ENCODE measurements around the gene CCNY.
"Not testable (repeated sequence)": the region's sequence is repeated elsewhere in the genome, so short reads cannot be mapped to it uniquely, and the experiment has no call there.

Gene CCNY

DNA sequence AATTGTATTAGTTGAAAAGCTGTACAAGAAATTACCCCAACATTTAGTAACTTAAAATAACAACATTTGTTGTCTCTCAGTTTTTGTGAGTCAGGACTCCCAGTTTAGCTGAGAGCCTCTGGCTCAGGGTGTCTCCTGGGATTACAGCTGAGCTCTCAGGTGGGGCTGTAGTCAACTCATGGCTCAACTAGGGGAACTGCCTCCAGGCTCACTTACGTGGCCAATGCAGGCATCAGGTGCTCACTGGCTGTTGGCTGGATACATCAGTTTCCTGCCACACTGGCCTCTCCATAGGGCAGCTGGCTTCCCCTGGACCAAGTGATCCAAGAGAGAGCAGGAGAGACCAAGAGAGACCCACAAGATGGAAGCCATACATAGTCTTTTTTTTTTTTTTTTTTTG is 17.5 kb downstream of the CCNY start:
- DNase-seq = no peak

DNA sequence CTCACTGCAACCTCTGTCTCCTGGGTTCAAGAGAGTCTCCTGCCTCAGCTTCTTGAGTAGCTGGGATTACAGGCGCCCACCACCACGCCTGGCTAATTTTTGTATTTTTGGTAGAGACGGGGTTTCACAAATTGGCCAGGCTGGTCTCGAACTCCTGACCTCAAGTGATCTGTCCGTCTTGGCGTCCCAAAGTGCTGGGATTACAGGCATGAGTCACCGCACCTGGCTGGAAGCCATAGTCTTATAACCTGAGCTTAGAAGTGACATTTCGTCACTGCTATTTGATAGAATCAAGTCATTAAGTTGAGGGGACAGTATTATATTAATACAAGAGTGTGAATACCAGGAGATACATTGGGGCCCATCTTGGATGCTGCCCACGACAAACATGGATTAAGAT is 17.9 kb downstream of the CCNY start:
- DNase-seq = not testable (repeated sequence)

DNA sequence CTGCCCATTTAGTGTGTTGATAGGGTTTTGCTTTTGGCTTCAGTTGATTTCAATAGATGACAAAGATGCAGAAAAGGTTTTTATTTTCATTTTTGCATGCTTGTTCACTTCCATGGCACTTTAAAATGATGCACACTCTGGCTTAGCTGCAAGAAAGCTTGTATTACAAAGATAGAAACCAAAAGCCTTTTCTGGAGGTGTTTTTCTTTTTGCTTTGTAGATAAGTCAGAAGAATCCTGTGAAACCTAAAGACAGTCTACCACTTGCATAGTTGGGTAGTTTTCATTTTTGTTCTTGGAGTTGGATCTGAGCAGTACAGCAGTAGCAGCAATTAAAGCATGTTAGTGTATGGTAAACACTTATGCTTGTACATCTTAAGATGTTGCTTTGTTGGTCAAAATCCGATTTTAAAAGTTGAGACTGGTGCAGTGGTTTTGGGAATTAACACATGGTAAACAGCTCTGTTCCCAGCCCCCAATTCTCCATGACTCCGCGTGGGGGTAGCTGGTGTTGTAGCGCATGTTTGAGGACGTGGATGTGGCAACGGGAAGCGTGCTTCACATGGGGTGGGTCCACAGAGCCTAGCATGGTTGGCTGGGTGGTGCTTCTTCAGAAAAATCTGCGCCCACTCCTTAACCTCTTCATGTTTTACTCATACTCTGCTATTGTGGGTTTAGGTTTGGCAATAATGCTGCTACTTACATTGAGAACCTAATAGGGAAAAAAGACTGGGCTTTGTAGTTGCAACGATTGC is 19.8 kb downstream of the CCNY start:
- no peak for DNase-seq

DNA sequence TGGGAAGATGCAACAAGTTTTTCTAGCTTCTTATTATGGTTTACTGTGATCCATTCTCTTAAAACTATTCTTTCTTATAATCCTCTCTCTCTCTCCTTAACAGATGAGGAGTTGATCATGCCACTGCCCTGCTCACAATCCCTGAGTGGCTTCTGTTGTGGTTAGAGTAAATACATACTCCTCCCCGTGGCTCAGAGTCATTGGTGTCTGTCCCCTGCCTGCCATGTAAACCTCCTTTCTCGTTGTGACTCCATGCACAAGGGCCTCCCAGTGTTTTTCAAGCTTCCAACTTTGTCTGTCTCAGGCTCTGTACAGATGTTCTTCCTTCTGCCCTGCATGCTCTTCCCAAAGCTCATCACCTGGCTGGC is 20.4 kb downstream of the CCNY start:
- DNase-seq = no peak

DNA sequence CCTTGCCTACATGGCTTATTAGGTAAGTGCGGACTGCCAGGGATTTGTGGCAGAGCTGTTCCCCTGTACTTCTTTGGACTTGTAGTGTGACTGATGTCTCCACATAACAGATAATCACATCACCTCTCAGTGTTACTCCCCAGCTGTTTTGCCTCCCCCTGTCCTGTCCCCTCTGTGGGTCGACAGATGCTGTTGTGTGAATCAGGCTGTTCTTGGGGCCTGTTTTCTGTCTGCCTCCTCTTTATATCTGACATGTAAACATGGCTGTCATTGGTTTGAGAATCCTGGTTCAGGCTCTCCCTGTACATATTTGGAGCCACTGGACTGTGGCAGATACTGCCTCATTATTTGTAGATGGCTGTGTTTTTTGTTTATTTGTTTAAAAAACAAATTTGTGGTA is 22.7 kb downstream of the CCNY start:
- DNase-seq = no peak

DNA sequence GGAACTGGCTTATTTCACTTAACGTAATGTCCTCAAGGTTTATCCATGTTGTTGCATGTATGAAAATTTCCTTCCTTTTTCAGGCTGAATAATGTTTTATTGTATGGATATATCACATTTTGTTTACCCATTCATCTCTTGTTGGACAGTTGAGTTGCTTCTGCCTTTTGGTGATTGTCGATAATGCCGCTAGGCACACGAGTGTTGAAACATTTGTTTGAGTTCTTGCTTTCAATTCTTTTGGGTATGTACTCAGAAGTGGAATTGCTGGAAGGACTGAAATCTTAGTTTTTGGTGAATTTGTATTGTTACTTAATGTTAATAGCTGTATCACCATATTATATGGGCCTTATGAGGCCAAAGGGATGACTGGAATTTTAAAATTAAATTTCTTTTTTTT is 23.6 kb downstream of the CCNY start:
- DNase-seq = no peak

DNA sequence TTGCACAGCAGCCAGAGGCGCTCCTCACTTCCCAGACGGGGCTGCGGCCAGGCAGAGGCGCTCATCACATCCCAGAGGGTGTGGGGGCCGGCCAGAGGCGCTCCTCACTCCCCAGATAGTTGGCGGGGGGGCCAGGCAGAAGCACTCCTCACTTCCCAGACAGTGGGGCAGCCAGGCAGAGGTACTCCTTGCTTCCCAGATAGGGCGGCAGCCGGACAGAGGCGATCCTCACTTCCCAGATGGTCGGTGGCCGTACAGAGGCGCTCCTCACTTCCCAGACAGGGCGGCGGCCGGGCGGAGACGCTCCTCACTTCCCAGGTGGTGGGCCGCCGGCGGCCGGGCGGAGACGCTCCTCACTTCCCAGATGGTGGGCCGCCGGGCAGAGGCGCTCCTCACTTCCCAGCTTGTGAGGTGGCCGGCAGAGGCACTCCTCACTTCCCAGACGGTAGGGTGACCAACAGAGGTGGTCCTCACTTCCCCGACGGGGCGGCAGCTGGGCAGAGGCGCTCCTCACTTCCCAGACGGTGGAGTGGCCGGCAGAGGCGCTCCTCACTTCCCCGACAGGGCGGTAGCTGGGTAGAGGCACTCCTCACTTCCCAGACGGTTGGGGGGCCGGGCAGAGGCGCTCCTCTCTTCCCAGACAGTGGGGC is 26.5 kb downstream of the CCNY start:
- DNase-seq = no peak

DNA sequence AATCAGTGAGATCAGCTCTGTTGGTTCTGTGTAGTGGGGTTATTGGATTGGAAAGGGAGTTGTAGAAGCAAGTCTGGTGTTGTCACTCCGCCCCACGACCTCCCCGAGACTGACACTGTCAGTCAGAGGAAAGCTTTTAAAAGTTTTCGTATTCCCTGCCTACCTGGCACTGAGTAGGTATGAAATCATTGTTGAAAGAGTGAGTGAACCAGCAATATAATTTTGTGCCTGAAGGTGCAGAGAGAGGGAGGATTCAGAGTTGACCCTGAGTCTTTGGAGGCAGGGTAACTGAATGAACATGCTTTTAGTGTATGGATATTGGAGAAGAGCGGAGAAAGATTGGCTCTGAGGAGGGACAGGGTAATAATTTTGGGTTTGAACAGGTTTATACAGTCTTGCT is 27.3 kb downstream of the CCNY start:
- DNase-seq = no peak

DNA sequence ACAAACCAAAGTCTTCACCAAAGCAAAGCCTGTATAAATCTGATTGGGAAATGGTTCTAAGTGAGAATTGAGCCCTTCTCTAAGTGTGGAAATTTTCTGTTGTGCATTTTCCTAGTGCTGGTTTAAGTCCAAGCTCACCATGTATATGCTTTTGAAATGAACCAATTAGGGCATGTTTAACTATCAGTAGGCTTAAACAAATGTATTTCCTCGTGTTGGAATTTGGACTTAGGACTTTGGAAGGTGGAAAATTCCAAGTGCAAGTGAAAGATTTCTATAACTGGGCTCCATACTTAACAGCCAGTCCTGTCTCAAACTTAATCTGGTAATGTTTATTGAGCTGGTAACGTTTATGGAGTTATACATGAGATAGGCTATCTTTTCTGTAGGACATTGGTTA is 28.5 kb downstream of the CCNY start:
- DNase-seq = no peak

DNA sequence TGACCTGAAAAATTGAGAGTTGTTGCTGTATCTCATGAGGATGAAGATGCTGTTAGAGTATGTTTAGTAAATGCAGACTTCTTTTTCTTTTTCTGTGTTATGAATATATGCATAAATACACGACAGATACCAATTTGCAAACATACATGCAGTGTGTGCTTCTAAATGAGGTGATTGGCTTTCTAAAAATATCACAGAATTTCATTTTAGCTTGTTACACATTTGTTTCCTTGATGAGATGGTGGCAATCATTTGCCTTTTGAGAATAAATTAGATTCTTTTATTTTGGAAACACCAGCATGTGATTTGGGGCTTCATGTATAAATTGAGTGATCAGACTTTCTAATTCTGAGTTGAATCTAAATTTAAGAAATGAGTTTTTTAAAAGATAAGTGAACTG is 29.7 kb downstream of the CCNY start:
- DNase-seq = no peak

DNA sequence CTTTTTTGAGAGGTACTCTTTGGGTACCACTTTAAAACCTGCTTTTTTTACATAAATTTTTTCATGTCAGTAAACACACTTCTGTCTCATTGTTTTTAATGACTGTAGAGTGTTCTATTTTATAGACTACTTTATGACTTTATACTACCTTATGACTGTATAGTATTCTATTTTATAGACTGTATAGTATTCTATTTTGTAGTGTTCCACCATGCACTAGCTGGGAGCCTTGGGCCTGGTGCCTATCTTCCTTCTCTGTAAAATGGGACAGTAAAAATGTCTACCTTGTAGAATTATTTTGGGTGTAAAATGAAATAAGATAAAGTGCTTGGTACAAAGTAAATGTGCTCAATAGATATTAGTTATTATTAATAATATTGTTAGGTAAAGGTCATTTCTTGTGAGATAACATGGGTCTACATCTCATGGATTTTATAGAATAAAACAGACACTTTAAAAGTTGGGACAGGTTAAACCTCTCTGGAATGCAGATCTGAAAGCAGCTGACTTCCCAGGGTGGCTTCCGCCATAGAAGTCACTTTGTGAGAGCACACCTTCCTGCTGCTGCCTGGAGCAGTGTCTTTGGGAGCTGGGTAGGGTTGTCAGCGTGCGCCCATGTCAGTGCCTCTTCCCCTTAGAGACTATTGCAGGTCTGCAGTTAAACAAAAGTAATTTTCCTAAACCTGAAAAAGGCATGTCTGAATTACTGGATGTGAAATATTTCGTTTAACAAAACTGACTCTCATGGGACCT is 31.0 kb downstream of the CCNY start:
- no peak for DNase-seq

DNA sequence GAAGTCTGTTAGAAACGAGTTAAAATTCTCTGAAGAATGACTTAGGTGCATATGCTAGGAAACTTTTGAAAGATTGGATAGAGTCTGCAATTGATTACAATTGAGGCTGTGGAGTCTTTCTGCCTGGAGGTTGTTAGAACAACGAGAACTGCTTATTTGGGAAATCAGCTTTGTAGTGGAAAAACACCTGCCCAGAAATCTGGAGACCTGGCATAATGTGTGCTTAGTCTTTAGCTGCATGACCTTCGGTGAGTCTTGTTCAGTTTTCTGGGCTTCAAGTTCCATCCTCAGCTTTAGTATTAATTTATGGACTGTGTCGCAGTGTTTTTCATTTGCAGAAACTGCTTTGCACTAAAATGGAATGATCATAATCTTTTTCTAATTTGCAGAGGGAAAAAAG is 31.7 kb downstream of the CCNY start:
- DNase-seq = no peak

DNA sequence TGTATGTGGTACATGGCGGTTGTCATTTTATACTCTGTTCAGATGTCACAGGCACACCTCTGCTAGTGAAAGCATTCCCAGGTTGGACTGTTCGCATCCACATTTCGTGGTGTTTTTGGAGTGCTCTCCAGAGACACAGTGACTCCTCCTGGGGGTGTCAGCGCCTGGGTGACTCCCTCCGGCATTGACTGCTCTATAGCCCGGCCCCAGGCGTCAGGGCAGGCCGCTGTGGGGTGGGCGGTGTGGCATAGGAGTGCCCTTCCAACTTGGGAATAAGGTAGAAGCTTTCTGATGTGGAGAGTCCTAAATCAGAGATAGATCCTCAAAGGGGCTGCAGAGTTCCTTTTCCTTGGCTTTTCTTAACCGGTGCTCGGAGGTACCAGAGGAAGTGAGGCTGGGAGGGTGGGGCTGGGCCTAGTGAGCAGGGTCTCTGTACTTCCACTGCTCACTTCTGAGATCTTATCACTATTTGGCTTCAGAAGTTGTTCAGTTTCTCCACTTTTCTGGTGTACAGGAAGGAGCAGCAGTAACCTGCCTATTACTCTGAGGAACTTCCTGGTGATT is 32.3 kb downstream of the CCNY start:
- no peak for DNase-seq

DNA sequence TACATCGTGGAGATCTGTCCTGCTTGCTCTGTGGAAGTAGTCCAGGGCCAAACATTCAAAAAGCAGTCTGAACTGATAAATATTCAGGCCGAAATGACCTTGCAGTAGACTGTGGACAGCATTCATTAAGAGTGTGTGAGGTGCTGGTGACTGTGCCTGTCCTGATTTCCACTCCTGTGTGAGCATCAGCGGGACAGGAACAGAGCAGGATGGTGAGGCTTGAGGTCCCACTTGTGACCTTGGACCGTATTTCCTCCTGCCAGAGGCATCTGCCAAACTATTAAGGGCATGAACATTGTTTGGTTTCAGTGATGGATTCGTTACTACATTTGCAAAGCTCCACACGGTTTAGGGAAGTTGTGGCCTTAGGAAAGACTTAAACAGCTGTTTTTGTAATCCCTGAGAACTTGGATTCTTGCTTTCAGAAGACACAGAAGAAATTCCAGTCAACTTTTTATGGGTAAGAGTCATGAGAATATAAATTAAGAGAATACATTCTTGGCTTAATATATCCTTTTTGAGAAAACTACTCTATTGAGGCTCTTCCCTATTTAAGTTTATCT is 32.8 kb downstream of the CCNY start:
- DNase-seq = no peak

DNA sequence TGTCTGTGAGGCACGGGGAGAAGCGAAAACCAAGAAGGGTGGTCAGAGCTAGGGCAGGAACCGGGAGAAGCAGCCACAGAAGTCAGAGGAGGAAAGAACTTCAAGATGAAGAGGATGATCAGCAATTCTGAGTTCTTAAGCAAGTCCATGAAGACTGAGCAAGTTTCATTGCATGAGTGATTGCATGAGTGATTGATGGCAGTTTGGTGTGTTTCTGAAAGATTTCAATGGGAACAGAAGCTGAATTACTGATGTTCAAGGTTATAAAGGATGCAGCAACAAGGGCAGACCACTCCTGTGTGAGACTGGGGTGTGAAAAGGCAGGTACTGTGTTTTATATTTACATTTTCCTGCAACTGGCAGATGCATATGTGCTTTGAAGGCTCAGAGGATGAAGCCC is 35.4 kb downstream of the CCNY start:
- no peak for DNase-seq

DNA sequence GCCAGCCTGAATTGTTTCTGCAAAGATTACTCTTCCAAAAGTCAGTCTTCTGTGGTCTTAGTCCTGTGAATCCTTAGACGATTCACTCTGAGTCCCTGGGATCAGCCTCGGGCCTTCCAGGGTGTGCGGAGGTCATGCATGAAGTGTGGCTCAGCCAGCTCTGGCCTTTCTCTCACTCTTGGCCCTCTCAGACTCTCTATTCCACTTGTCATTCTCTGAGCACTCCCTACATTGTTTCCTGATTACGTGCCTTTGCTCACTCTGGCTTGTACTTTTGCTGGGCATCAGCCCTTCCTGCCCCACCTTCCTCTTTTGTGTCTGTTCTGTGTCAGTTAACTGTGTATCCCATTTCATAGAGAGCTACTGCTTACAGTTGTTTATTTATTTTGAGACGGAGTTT is 36.0 kb downstream of the CCNY start:
- DNase-seq = no peak

DNA sequence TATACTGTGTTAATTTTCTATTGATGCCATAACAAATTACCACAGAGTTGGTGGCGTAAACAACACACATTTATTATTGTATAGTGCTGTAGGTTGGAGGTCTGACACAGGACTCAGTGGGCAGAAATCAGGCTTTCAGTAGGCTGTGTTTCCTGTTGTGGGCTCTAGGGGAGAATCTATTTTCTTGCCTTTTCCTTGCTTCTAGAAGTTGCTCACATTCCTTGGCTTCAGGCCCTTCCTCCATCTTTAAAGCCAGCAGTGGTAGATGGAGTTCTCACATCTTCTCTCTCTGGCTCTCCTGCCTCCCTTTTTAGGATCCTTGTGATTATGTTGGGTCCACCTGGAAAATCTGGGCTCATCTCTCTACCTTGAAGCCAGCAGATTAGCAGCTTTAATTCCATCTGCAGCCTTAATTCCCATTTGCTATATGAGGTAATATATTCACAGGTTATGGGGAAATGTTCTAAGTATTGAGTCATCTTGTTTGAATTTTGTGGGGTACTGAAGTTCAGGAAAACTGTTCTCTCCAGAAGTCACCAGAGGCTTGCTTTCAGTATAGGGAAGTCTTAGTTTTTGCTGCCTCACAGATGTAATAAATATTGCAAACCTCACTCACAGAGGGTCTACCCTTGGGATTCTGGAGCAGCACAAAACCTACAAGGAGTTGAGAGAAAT is 38.9 kb downstream of the CCNY start:
- no peak for DNase-seq

DNA sequence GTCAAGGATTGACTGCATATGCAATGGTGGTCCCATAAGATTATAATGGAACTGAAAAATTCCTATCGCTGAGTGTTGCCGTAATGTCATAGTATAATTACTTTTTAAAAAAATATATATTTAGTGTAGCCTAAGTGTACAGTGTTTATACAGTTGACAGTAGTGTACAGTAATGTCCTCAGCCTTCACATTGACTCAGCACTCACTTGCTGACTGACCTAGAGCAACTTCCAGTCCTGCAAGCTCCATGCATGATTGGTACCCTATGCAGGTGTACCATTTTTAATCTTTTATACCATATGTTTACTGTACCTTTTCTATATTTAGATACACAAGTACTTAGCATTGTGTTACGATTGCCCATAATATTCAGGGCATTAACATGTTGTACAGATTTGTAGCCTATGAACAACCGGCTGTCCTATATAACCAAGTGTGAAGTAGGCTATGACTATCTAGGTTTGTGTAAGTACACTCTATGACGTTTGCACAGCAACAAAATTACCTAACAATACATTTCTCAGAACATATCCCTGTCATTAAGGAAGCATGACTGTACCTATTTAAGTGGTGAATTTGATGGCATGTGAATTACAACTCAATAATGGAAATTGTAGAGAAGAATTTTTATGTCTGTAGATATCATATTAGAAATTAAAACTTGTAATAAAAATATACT is 40.9 kb downstream of the CCNY start:
- DNase-seq = no peak

DNA sequence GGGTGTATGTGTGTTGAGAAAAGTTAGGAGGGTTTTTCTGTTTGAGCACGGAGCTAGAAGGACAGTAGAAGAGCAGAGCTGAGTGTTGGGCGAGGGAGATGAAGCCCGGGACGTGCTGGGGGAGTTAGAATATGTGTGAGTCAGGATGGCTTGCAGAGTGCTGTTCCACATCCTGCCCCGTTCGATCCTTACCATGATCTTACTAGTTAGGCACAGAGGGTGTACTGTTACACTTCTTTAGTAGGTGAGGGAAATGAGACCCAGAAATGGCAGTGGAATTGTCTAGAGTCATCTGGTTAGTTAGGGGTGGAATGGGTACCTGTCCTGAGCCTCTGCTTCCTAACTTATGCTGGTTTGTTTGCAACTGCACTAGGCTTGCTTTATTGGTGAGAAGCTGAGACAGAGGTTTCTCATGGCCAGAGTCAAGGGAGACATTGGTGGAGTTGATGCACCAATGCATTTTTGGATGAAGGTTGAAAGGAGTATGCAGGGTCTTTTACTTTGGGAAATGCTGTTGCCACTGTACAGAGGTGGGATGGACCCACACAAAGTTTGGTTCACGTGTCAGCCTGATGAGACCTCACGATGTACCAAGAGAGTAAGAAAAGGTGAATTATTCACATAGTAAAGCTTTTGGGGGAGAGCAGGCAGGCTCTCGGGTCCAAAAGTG is 42.4 kb downstream of the CCNY start:
- no peak for DNase-seq

Measured in amygdala (tissue), 56 donors.